Hematopoietic multipotent progenitor cell treated with erythropoietin and hydrocortisone succinate and interleukin-3 and kit ligand, for 4 days (in vitro differentiated cells): Measurements from ENCODE around the gene DCP1B.

Experiments
- DNase-seq: peaks from one replicate; pipeline ENCODE4 v3.0.0-alpha.2; 2015

Gene DCP1B

DNA sequence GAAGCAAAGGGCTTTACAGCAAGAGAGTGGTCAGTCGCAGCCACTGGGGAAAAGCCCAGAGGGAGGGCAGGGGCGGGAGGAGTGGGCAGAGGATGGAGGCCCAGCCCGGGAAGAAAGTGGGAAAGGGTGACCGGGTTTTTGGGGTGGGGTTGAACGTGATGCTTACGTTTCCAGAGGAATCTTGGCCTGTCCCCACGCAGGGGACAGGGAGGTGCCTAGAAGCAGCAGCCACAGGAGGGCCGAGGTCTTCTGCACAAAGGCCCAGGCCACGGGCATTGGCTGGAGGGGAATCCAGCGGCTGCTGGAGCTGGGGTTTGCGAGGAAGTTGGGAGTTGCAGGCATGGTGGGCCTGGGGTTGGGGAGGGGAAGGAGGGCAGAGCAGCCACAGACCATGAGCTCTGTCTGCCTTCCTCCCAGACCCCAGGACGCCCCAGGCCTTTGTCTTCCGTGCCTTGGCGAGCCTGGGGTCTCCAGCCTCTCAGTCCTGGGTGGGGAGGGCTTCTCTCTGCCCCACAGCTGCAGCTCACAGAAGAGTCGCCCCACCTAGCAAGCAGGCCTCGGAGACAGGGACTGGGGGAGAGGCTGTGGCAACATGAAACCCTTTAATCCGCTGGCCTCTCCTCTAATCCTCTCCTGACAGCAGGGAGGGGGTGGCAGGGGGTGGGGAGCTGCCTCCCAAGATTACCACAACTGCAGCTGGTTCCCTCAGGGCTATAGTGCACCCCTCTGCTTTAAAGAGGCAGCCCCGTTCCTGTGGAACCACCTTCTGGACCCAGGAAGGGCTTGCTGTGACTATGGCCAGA lies 86.0 kb downstream of the DCP1B start, which contains the start of gene CACNA2D4:
CACNA2D4 (minus strand) TSS at position 572 of the 803 bp plus-strand sequence; CDS start at position 393, 179 bp downstream.
- DNase-seq = peak; percentile 84

DNA sequence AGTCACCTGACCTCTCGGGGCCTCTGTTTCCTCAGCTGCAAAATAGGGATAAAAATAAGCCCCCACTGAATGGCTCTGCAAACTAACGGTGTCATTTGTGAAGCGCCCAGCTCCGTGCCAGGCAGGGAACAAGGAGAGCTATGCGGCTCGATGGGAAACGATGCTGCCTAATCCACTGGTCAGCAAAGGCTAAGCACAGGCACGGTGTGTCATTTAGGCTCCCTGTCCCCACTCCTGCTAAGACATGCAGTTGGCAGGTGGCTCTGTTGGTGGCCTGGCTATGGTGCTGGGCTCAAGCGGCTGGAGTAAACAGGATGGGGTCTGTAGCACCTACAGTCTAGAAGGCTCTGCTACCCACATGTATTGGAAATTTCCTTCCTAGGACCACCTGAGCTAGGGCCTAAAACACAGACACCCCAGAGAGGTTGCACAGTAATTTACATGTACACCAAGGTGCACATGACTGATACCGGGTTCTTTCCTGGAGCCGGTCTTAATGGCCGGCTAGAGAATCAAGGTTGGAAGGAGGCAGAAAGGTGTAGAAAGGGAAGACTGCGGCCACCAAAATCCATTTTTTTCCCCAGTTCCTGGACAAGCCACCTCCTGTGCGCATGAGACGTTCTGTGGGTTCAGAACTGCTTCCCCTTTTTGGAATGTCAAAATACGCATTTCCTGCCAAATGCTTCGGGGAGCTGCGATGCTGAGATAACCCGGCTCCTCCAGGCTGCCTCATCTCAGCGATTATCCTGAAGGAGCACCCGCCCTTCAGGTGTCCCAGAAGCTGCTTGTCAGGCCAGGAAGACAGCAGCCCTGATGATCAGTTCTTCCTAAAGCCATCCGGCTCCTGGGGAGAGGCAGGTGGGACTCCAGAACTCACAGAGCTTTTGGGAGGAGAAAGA lies 86.8 kb downstream of the DCP1B start:
- DNase-seq = peak; percentile 93

DNA sequence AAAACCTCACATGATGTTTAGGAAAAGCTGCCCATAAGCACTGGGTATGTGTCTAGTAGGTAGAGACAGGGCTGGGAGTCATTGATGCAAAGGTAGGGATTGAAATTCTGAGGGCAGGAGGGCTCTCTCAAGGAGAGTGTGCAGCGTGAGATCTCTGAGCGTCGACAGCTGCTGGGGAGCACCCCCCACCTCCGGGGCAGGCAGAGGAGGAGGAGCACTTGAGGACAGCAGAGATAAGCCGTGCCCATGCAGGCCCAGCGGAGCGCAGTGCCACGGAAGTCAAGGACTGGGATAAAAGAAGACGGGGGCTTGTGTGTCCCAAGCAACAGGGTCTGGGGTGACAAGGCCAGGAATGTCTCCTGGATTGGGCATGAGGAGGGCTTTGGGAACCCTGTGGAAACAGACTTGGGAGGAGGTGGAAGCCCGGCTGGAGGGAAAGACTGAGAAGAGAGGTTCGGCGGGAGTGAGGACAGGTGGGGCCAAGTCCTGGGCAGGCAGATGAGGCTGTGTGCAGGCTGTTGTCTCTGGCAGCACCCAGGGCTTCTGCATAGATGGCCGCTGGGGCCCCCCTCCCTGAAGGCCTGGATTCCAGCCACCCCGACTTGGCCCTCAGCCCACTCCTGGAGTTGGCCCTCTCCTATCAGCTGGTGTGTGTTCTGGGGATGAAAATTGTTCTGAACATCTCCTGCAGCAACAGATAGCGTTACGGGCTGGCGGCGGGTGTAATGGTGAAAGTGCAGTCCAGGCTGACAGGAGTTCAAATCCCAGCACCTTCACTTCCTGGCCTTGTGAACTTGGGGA lies 87.7 kb downstream of the DCP1B start:
- DNase-seq = peak; percentile 88

DNA sequence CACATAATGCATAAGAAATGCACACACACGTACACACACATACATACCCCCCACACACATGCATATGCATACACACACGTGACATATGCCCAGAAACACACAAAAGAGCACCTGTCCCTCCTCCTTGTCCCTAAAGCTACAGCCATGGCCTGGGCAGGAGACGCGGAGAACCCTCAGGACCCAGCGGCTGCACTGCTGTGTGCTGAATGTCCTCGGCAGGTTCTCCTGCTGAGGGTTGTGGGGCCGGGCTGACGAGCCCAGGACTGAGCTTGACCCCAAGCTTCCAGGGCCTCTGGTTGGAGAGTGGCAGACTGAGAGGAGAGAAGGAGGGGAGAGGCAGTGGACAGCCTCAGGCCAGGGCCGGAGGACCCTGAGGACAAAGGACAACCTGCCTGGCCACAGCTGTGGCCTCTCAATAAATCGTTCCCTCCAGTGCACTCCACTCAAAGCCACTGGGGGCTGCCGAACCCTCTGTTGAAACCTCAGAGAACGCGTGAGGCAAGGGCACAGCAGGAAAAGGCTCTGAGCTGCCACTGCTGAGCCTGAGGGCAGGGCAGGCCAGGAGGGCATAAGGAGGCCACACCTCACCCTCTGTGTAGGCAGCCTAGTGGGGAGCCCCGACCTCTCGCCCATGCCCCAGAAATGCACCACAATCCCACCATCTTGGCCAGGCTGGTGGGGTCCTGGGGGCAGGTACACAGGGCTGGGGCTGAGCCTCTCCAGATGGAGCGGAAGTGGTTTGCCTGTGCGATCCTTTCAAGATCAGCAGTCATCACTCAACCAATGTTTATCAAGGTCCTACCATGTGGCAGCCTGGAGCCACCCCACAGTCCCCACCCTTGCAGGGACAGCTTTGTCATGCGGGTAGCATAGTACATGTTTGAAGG lies 88.9 kb downstream of the DCP1B start:
- peak; percentile 95 for DNase-seq

DNA sequence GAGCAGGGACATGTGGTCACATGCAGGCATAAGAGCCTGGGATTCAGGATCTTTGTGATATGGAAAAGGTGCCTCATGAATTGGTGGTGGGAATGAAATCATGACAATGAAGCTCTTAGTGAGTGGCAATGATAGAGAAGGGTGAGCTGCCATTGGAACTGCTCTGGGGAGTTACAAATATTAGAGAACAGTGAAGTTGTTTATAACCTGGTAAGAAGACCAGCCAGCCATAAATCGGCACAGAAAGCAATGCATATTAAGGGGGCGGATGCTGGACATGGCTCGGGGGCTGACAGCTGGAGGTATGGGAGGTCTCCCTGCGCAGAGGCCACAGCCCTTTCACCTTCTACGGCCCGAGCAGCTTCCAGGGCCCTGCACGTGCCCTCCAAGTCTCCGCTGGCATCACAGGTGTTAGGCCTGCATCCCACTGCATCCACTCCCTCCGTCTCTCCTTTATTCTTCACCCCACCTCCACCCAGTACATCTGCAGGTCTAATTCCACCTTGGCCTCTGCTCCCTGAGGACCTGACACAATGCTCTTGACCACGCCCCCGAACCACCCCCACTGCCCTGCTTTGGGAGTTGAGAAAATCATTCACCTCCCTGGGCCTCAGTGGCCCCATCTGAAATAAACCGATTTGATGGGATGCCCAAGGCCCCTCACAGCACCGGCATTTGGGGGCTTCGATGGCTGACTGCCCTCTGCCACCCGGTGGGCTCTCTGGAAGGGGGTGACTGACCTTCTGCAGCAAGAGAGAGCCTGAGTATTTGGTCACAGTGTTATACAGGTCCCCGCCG lies 89.9 kb downstream of the DCP1B start:
- DNase-seq = no peak

DNA sequence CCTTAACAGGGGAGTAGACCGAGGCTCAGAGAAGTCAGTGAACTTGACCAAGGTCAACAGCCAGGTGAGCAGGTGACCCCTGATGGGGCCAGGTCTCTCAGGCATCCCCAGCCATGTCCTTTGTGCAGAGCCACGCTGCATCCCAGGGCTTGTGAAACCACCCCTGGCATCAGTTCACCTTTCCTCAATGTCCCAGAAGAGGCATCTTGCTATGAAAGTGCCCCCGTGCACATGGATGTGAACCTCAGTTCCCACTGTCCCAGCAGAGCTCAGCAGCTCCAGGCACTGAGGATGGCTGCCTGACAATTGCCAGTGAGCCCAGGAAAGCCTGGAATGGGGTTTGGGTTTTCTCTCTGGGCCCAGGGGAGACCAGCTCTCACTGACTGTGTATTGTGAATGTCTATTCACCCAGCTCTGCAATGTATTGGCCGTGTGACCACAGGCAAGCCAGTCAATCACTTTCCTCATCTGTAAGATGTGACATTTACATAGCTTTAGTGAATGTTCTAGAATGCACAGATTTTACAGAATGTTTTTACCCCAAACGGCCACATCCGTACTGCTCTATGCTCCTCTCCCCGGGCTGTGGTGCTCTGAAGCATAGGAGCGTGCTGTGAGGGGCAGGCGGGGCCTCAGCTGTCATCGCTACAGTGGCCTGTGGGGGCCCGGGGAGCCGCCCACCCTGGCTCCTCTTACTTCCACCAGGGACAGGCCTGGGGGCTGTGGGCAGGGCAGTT lies 90.7 kb downstream of the DCP1B start:
- no peak for DNase-seq

DNA sequence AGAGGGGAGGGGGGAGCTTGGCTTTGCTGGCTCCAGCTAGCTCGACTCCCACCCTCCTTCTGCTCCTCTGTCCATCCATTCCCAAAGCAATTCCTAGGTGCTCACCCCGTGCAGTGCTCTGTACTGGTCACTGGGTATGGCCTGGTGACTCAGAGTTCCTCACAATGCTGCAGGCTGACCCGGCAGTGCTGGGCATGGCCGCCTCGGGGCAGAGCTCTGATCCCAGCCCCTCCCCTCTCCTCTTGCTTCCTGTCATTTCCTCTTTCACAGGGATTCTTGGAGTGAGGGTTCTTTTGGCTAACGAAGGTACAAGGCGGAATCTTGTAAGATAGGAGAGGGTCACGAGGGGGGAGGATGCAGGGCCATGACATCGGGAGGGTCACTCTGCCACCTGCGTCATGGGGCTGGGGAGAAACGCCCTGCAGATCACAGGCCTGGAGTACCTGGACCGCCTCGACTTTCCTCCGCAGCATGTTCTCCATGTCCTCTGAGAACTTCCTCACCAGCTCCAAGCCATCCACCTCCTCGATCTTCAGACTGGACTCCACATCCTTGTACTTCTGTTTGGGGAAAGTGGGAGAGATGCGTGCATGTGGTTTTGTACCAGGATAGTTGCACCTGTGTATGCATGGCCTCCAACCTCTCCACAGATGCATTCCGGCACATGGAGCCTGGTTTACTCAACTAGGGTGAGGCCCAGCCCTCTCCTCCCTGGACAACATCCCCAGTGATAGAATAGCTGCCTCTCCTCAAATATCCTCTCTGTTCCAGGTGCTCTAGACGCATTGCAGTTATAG lies 91.5 kb downstream of the DCP1B start:
- no peak for DNase-seq

DNA sequence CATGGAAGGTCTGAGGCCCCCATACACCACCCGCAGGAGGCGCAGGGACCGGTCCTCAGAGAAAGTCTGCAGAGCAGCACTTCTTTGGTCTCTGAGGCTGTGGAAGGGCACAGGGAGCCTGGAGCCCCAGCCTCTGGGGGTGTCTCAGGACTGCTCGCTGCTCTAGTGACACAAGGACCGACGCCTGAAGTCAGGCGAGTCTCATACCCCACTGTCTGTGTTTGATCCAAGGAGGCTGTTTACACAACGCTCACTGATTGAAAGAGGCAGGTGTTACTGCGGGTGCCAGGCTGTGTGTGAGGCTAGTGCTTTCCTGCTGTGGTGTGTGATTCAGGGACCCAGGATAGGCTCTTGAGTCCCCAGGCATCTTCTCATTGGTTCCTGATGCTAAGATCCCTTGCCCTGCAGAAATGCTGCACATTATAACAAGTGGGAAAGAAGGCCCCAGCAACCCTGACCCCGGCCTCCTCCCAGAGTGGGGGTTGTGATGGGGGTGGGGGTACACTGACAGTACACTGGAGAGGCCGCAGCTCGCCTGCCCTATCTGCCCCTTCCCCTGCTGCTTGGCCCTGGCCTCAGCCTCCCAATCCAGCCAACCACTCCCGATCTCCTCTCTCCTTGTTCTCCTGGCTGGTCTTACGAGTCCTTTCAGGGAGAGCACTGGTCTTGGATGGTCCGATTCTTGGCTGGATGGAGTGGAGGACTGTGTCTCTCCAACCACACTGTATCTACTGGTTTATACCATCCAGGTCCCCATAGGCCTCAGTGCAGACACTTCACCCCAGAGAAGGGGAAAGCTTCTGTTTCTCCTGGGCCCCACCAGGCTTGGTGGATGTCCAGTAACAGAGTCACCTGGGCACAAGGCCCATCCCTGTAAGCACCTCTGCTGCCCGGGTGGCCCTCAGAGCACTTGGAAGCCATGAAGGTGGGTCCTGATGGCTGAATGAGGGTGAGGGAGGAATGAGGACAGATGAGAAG lies 92.4 kb downstream of the DCP1B start:
- no peak for DNase-seq

DNA sequence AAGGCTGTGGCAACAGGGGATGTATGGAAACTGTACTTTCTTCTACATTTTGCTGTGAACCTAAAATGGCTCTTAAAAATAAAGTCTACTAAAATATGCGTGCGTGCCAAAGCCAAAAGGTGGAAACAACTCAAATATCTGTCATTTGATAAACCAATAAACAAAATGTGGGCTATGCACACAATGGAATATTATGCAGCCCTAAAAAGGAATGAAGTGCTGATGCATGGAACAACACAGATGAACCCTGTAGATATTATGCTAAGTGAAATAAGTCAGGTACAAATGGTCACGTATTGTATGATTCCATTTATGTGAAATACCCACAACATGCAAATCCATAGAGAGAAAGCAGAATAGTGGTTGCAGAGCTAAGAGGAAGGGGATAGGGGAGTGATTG lies 93.8 kb downstream of the DCP1B start:
- no peak for DNase-seq

DNA sequence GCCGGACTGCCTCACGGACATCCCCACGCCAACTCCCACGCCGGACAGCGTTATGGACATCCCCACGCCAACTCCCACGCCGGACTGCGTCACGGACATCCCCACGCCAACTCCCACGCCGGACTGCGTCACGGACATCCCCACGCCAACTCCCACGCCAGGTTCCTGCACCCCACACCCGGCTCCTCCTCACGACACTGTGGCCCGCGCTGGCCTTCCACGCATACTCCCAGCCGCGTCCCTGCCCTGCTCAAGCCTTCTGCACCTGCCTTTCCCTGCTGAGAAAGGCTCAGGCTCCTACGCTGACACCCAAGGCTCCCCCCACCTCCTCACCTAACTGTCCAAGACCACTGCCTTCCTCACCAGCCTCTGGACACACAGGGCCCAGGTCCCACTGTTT lies 95.5 kb downstream of the DCP1B start:
- no peak for DNase-seq

DNA sequence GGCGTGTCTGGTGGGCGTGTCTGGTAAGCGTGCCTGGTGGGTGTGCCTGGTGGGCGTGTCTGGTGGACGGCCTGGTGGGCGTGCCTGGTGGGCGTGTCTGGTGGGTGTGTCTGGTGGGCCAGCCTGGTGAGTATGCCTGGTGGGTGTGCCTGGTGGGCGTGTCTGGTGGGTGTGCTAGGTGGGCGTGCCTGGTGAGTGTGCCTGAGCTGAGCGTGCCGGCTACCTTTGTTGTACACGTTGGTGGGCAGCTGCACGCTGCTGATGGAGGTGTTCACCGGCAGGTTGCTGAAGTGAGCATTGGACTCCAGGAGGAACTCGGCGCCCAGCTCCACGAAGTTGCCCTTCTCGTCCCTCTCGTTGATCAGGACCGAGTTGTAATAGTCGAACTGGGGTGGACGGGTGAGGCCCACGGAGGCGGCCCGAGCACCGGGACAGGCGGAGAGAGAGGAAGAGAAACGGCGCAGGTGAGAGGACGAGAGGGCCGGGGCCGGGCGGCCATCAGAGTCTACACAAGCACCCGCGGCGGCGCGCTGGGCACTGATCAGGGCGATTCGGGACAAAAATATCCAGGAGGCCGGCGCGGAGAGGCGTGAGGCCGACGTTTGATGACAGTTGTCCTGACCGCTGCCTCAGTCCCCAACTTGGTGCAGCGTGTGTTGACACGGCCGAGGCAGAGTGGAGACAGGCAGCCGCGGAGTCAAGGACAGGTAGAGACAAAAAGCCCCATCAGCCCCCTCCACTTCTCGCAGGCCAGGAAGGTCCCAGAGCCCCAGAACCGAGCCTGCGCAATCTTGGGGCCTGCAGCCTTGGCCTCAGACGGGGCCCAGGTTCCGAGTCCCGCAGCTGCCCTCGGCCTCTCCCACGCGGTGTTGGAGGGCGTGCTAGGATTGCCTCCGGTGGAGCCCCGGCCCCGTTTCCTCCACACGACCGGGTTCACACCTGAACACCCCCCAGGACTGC lies 96.3 kb downstream of the DCP1B start:
- DNase-seq = peak; percentile 85

DNA sequence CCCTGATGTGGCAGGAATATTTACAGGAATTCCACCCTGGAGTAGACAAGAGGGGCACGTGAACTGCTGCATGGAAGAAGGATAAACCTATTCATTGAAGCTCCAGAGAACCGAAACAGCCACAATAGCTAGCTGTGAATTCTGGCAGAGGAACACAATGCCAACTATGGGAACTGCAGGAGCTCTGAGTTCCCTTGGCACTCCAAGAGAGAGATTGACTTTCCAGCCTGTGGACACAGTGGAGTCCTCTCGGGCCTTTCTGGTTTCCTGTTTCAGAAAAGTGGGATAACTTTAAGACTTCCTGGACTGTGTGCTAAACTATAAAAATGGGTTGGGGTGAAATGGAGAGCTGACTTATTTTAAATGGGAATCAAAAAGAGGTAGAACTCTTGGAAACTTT lies 97.7 kb downstream of the DCP1B start:
- DNase-seq = no peak

DNA sequence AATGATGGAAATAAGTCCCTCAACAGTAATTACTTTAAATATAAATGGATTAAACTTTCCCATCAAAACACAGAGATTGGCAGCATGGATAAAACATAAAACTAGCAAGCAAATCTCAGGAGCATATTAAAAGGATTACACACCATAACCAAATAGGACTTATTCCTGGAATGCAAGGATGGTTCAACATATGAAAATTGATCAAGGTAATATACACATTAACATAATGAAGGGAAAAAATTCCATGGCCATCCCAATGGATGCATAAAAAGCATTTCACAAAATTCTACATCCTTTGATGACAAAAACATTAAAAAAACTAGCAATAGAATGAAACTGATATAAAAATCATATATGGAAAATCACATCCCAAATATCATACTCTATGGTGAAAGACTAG lies 99.4 kb downstream of the DCP1B start:
- no peak for DNase-seq

DNA sequence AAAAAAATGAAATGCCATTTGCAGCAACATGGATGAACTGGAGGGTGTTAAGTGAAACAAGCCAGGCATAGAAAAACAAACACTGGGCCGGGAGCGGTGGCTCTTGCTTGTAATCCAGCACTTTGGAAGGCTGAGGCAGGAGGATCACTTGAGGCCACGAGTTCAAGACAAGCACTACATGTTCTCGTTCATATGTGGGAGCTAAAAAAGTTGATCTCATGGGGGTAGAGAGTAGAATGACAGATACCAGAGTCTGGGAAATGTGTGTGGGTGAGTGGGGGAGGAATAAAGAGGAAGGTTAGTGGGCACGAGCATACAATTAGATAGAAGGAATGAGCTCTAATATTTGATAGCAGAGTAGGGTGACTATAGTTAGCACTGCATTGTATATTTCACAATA lies 107.3 kb downstream of the DCP1B start:
- DNase-seq = no peak
